ENCODE results near the gene PICK1. TPM values are rescaled to one million over a fixed set of nuclear protein-coding genes. Genes with fewer than 3 reads are reported as not detected.
A peak's percentile ranks its signal among the peaks of the same experiment; 100 is the strongest.

PICK1 gene
- total RNA-seq, 1 donor from 2014 or later, result 10.7 TPM

DNA sequence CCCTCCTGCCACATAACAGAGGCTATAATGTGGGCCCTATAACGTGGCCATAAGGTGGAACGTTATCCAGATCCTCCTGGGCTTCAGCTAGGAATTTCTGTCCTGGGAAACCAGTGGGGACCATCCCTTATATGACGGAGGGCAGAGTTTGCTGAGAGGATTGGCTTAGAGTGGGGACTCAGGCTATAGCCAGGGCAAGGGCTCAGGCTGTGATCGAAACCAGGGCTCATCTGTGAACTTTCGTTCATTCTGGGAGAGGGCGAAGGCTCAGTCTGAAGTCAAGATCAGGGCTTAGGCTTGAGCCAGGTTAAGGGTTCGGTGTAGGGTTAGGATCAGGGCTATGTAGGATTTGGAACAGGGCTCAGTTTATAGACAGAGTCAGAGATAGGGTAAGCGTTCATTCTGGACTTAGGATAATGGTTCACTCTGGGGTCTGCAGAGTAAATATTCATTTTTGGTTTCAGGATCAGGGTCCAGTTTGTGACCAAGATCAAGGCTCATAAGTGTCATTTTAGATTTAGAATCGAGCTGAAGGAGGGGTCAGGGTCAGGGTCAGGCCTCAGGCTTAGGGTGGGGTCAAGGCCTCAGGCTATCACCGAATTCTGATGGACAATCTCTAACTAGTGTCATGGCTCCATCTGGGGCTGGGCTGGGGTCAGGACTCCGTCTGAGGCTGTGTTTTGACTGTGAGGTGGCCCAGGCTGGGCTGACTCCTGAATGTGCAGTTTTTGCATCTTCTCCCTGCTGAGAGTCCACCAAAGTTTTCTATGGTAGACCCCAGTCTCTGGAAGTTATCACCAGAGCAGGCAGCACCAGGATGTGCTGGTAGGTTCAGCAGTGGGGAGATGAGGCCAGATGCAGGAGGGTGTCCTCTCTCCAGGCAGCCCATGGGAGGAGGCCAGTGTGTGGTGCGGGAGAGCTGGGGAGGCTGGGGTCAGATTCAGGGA is 39.0 kb upstream of the PICK1 start:
- Mint-ChIP-seq H3K9me3 (peaks cover 2% of the 10 kb centered on the region), H3K4me3 (no peak overlapping the region), H3K4me1 (peaks cover 22% of the 10 kb centered on the region), H3K27me3 (ENCODE audit: insufficient read depth, low read depth) (peaks cover 4% of the 10 kb centered on the region), H3K36me3 (no peaks in the 10 kb centered on the region), H3K27ac (peak overlapping the region; percentile 70)
- H4K20me1 ChIP-seq (ENCODE audit: low read depth), result no peaks in the 10 kb centered on the region
- H3K4me3 ChIP-seq, result no peak overlapping the region
- no peaks in the 10 kb centered on the region for H3K36me3 ChIP-seq
- H3F3A ChIP-seq (ENCODE audit: low read depth), result peaks cover 25% of the 10 kb centered on the region
- H3K79me2 ChIP-seq (ENCODE audit: low read depth), result no peaks in the 10 kb centered on the region
- no peak for DNase-seq (ENCODE audit: low spot score)
- H2AFZ ChIP-seq (replicated peaks), result no peak overlapping the region
- peaks cover 24% of the 10 kb centered on the region for H3K4me1 ChIP-seq
- H3K27me3 ChIP-seq, result no peaks in the 10 kb centered on the region
- H3K27ac ChIP-seq, result no peak overlapping the region
- H3K9me3 ChIP-seq (ENCODE audit: low read depth), result no peaks in the 10 kb centered on the region
- no peak overlapping the region for H3K9ac ChIP-seq
- no peak for TF ChIP-seq EZH2phosphoT487 (IDR thresholded peaks at IDR 0.05)
- TF ChIP-seq, protein P1, sequence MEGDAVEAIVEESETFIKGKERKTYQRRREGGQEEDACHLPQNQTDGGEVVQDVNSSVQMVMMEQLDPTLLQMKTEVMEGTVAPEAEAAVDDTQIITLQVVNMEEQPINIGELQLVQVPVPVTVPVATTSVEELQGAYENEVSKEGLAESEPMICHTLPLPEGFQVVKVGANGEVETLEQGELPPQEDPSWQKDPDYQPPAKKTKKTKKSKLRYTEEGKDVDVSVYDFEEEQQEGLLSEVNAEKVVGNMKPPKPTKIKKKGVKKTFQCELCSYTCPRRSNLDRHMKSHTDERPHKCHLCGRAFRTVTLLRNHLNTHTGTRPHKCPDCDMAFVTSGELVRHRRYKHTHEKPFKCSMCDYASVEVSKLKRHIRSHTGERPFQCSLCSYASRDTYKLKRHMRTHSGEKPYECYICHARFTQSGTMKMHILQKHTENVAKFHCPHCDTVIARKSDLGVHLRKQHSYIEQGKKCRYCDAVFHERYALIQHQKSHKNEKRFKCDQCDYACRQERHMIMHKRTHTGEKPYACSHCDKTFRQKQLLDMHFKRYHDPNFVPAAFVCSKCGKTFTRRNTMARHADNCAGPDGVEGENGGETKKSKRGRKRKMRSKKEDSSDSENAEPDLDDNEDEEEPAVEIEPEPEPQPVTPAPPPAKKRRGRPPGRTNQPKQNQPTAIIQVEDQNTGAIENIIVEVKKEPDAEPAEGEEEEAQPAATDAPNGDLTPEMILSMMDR (IDR thresholded peaks at IDR 0.05), result no peak
- TF ChIP-seq EZH2 (IDR thresholded peaks at IDR 0.05), result no peak
- no peak overlapping the region for H3K4me2 ChIP-seq

DNA sequence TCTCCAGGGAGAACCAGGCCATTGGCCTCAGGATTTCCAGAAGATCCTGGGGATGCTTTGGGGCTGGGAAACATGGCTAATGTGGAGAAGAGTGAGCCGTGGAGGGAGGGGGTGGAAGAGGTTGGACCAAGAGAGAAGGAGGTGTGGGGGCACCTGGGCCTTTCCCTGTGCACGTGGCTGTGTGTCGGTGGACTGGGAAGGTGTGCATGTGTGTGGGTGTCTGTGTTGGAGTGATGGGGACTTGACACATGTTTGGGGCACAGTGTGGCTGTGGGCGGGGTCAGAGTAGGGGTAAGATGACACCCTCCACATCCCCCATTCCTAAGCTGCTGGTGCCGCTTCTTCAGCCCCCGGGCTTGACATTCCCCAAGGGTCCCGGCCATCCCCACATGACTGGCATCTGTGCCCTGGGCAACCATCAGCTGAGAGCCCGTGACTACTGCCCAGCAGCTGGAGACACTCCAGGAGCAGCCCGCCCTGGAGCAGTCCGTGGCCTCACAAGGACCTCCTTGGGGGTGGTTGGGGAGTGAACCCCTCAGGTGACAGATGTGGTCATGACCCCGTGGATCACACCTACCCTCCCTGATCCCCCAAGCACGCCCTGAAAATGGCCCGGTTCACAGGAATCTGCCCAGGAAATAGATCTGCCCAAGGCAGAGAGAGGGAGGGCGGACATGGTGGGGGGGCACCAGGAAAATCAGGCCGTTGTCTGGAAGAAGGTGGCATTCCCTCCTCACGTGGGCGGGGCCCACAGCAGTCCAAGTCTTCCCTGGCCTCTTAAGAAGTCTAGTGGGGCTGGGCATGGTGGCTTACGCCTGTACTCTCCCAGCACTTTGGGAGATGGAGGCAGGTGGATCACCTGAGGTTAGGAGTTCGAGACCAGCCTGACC is 38.0 kb upstream of the PICK1 start:
- Histone ChIP-seq H2AFZ (replicated peaks) (no peak overlapping the region), H3K79me2 (ENCODE audit: low read depth) (no peaks in the 10 kb centered on the region), H3K4me1 (peaks cover 24% of the 10 kb centered on the region), H3K4me3 (no peak overlapping the region), H4K20me1 (ENCODE audit: low read depth) (no peaks in the 10 kb centered on the region), H3K27me3 (no peaks in the 10 kb centered on the region), H3K4me2 (no peak overlapping the region), H3F3A (ENCODE audit: low read depth) (peaks cover 25% of the 10 kb centered on the region), H3K9me3 (ENCODE audit: low read depth) (no peaks in the 10 kb centered on the region), H3K27ac (no peak overlapping the region), H3K36me3 (no peaks in the 10 kb centered on the region), H3K9ac (no peak overlapping the region)
- Mint-ChIP-seq H3K27ac (peak overlapping the region; percentile 30), H3K4me3 (no peak overlapping the region), H3K4me1 (peaks cover 22% of the 10 kb centered on the region), H3K36me3 (no peaks in the 10 kb centered on the region), H3K9me3 (no peaks in the 10 kb centered on the region), H3K27me3 (ENCODE audit: insufficient read depth, low read depth) (peaks cover 4% of the 10 kb centered on the region)
- DNase-seq (ENCODE audit: low spot score), result no peak
- TF ChIP-seq EZH2 (IDR thresholded peaks at IDR 0.05) (no peak), EZH2phosphoT487 (IDR thresholded peaks at IDR 0.05) (no peak)
- TF ChIP-seq, protein P1 (IDR thresholded peaks at IDR 0.05), result no peak

DNA sequence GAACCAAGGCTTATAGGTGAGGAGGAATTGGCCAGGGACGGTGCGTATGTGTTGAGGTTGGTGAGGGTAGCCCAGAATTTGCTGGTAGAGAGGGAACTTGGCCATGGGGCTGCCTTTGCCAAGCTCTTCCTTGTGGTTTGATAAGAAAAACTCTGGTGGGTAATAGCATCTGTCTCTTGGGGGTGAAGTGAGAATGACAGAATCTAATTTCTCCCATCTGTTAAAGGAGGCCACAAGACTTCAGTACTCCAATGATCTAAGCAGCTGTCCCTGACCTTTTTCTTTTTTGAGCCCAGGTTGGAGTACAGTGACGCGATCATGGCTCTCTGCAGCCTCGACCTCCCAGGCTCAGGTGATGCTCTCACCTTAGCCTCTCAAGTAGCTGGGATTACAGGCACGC is 36.0 kb upstream of the PICK1 start:
- peaks cover 7% of the 10 kb centered on the region for H3K27me3 Mint-ChIP-seq (ENCODE audit: insufficient read depth, low read depth)
- Histone ChIP-seq H3K79me2 (ENCODE audit: low read depth) (no peaks in the 10 kb centered on the region), H3K36me3 (no peaks in the 10 kb centered on the region), H3K4me3 (no peak overlapping the region), H3K4me1 (peaks cover 19% of the 10 kb centered on the region), H3K27ac (no peak overlapping the region), H3K9me3 (ENCODE audit: low read depth) (no peaks in the 10 kb centered on the region), H4K20me1 (ENCODE audit: low read depth) (no peaks in the 10 kb centered on the region), H3K27me3 (no peaks in the 10 kb centered on the region), H3K4me2 (no peak overlapping the region), H2AFZ (replicated peaks) (no peak overlapping the region), H3F3A (ENCODE audit: low read depth) (peaks cover 11% of the 10 kb centered on the region), H3K9ac (no peak overlapping the region)
- DNase-seq (ENCODE audit: low spot score), result no peak
- H3K4me1 Mint-ChIP-seq, result peaks cover 27% of the 10 kb centered on the region
- H3K9me3 Mint-ChIP-seq, result no peaks in the 10 kb centered on the region
- no peak for TF ChIP-seq EZH2 (IDR thresholded peaks at IDR 0.05)
- TF ChIP-seq, protein P1 (IDR thresholded peaks at IDR 0.05), result no peak
- no peak for TF ChIP-seq EZH2phosphoT487 (IDR thresholded peaks at IDR 0.05)
- H3K27ac Mint-ChIP-seq, result peak overlapping the region; percentile 95
- H3K4me3 Mint-ChIP-seq, result no peak overlapping the region
- no peaks in the 10 kb centered on the region for H3K36me3 Mint-ChIP-seq

Measured in neural progenitor cell (in vitro differentiated cells).